Endothelial cell of hepatic sinusoid (primary cell): ENCODE data around the gene UBAC1.

Source experiments
- in situ Hi-C: cut with HindIII; loops from 2 replicates; pipeline ENCODE4 v1.10.0; 2017; ENCODE audit warnings: low sequenced_read_pairs

The UBAC1 gene

DNA sequence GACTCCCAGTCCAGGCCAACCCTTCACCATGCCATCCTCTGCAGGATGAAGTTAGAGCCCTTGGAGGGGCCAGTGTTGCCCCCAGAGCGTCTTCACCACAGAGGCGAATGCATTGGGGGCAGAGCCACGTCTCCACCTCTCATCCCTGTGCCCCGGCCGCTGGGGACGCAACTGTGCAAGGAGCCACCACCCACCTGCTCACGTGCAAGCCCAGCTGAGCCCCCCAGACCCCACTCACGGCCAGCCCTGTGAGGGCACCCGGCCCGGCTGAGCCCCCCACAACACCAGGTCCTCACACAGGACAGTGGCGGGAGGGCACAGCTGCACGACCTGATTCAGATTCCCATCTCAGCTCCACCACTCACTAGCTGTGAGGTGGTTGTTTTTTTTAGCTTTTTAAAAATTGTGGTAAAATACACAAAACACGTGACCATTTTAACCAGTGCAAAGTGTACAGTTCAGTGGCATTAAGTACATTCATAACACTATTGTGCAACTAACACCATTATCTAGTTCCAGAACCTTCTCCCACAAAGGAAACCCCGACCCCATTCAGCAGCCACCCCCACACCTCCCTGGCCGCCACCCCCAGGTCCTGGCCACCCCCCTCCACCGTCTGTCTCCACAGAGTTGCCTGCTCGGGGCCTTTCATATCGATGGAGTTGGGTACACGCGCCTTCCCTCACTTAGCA, 33.5 kb upstream of the UBAC1 start:
- in situ Hi-C loops: no loop called here

DNA sequence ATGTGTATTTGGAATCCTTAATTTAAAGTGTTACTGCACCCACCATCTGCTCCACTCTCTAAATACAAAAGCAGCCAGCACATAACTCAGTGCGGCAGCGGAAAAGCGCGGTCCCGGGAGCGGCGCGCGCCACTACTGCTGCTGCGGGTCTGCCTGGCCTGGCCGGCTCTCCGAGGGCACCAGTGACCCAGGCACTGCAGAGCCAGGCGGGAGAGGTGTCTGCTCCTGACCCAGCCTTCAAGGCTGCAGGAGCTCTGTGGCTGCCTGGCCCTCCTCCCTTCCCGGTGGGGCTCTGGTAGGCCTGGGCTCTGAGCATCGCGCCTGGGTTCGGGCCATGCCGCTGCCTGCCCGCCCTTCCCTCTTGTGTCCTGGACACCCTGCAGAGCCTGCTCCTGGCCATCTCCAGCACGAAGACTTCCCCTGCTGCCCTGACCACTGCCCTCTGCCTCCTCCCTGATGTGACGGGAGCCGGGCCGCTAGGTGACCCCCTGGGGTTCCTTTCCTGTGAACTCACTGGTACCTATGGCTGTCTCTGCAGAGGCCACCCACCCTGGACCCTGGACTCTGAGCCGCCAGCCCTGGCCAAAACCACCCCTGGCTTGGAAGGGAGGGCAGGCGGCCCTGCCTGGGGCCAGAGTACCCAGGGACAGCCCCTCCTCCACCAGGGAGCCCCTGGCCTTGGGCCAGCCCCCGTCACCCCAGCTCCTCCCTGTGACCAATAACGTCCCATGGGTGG, 32.8 kb upstream of the UBAC1 start:
- in situ Hi-C loops: no loop called here

DNA sequence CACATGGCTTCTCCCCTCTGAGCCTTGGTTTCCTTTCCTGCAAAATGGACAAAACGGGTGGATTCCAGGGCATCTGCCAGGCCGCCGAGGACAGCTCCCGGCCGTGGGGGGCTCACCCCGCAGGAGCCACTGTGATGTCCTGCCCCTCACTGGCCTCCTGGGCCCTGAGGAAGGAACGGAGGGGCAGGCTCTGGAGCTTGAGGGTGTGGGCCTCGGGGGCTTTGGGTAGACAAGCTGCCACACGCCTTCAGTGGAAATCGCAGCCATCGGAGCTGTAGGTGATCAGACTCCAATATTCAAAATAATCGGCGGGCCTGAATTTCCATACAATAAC, 32.2 kb upstream of the UBAC1 start:
- in situ Hi-C loops: no loop called here

DNA sequence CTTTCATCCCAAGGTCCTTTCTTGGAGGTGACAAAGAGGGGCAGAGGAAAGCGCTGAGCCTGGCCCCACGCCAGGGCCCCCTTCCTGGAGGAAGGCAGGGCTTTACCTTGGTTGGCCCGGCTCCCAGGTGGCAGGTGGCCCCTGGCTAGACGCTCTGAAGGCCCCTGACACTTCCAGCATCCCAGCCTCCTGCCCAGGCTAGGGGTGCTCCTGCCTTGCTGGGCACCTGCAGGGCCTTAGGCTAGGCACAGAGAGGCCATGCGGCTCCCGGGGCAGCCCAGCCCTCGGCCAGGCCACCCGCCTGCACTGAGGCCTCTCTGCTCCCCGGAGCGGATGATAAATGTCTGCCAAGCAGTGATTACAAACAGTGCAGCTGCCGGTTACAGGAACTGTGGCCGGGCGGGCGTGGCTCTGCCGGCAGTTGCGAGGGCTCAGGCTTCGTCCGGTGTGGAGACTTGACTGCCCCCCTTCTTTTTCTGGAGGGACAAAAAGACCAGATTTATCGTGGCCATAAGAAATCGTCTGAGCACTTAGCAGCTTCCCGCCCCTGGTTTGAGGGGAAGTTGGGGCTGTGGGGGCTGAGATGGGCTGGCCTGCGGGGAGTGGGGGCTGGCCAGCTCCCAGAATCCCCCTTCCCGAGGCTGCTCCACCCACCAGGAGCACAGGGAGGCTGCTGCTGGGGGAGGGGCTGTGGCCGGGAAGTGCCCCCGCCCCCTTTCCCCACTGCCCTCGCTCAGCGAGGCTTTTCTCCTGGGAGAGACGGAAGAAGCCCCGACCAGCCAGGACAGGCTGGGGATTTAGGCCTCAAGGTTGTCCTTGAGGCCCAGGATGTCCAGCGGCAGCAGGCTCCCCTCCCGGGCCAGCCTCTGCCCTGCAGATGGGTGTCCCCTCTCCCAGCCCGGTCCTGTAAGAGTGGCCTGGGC, 31.6 kb upstream of the UBAC1 start:
- in situ Hi-C loops: no loop called here

DNA sequence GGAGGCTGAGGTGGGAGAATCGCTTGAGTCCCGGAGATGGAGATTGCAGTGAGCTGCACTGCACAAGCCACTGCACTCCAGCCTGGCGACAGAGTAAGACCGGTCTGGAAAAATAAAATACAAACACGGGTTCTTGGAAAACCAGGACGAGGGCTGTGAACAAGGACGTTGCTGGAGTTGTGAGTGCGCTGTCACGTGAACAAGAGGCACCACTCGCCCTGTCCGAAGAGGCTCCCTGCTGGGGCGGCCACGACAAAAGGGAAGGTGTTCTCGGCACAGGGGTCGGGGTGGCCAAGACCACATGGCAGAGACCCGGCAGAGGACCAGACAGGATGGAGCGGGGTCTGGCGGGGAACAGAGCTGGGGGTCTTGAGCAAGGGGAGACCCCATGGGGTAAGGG, 30.6 kb upstream of the UBAC1 start:
- in situ Hi-C loops: no loop called here

DNA sequence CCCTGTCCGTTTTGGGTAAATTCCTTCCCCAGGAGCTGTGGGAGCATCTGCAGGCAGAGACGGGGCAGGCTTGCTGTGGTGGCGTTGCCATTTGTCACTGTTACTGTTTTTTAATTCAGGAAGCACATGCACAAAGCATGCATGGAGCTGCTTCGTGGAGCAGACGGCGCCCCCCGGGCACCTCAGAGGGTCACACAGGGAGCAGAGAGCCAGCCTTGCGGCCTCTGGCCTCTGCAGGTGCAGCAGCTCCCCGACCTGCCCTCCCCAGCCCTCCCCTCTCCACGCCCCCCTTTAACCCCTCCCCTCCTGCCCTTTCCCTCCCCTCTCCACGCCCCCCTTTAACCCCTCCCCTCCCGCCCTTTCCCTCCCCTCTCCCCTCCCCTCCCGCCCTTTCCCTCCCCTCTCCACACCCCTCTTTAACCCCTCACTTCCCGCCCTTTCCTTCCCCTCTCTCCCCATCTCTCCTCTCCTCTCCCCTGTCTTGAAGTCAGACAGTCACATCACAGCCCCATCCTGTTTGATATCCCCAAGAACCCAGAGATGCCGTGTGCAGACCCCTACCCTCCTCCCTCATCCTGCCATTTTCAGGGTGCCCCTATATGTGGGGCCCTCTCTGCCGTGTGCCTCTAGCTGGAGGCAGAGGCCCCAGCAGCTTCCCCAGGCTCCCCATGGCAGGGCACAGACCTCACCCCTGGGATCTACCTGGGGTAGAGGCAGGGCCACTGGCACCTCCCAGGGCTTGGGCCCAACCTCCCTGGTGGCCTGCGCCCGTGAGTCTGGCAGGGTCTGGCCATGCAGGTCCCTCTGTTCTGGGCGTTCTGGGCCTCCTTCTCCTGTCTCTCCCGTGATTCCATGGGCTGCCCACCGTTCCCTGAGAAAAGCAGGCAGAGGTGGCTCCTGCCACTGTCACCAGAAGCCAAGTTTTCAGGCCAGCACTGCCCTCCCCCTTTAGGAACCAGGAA, 29.6 kb upstream of the UBAC1 start:
- in situ Hi-C loops: no loop called here

DNA sequence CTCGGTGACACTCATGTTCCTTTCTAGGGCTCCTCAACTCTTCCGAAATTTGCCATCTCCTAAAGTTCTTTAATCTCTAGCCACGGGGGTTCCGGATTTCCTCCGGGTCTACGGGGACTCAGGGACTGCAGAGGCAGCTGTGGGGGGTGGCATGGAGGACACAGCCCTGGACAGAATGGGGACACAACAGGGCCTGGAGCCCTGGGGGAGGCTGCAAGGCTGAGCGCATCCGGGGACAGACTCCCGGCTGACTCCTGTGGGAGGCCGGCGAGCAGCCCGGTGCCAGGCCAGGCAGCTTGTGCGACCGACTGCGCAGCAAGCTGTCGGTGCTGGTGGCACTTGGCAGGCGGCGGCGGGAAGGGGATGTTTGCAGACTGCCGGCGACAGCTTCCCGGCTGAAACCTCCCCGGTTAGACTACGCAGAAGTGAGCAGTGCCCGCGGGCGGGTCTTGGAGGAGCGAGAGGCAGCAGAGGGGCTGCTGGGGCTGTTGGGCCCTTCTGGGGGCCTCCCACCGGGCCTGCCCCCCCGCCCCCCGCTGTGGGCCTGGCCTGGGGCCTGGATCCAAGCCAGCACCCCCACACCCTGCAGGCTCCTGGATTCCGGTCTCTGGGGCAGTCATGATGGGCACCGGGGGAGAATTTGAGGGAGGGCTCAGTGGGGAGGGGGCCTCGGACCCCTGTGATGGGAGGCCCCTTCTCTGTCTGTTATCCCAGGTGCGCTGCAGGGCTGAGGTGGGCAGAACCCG, 28.7 kb upstream of the UBAC1 start:
- in situ Hi-C loops: no loop called here

DNA sequence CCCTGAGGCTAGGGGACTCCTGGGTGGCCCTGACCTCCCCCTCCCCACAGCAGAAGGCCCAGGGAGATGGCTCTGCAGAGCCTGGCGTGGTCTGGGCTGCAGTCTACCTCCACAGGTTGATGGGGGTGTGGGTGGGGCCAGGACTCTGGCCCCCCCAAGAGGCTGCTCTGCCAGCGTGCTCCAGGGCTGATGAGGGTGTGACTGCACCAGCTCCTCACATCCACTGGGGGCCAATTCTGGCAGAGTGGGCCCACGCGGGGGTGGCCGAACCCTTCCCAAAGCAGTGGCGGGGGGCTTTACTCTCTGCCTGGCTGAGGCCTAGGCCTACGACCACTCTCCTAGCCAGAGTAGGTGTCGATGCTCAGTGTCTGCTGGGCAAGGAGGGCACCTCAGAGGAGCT, 28.0 kb upstream of the UBAC1 start:
- in situ Hi-C loops: no loop called here

DNA sequence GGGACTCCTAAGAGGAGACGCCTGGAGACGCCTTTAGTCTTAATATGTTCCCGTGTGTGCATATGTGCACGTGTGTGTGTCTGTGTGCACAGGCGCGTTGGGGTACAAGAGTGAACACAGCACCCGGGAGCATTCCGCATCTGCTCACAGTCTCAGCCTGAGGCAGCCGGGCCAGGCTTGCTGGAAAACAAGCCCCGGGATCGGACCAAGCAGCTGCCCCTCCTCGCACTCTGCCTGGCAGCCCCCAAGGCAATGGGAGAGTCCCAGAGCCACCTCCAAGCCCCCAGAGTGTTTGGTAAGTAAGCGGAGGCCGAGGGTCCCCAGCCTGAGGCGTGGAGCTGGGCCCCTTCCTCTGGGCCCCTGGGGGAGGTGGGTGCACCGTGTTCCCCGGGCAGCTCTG, 27.3 kb upstream of the UBAC1 start:
- in situ Hi-C loops: no loop called here

DNA sequence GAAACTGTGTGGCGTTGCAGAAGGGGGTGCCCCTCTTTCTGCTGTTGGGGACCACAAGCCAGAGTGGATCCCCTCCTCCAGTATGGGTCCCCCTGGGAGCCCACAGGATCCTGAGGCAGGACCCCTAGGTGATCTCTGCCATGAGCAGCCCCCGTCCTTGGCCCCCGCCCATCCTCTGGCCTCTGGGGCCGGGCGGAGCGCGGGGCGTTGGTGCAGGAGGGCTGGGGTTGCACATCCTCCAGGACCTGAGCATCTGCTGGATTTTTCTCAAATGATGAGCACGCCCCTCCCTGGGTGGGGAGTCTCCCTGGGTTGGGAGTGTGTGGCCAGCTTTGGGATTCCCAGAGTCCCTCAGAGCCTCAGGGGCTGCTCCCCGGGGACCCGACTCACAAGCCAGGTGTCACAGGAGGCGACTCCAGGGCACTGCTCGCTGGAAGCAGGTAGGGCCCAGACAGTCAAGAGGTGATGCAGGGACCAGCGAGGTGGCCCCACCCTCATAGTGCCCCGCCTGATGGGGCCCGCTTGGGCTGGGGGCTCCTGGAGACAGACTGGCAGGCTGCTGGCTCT, 26.7 kb upstream of the UBAC1 start:
- in situ Hi-C loops: no loop called here

DNA sequence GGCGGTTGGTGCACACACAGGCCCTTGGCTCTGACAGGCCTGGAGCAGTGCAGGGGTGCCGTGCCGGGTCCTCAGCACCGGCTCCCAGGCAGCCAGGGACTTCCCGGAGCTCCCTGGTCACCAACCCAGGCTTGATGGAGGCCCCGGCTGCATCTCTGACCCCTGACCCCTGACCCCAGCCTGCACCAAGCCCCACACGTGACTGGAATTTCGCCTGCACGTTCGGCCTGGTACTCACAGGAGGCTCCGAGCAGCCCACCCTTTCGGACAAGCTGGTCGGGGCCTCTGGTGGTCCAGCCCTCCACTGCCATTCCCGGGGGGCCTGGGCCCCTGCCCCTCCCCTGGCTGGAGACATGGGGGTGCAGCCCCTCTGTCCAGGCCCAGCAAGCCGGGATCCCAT, 25.4 kb upstream of the UBAC1 start:
- in situ Hi-C loops: no loop called here

DNA sequence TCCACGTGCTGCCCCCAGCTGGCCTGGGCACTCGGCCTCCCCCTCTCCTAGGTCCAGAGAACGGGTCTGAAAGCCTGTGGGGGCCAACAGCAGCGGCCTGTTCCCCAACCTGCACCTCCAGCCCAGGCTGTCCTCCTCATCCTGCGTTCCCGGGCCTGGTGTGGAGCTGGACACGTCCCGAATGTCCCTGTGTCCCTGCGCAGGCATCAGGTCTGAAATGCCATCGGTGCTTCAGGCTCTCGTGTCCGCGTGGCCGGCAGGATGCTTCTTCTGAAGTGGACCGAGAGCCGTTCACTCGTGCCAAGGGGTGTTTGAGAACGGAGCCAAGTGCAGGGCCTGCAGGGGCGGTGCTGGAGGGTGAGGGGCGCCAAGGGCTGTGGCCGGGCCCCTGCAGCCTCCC, 24.7 kb upstream of the UBAC1 start:
- in situ Hi-C loops: no loop called here

DNA sequence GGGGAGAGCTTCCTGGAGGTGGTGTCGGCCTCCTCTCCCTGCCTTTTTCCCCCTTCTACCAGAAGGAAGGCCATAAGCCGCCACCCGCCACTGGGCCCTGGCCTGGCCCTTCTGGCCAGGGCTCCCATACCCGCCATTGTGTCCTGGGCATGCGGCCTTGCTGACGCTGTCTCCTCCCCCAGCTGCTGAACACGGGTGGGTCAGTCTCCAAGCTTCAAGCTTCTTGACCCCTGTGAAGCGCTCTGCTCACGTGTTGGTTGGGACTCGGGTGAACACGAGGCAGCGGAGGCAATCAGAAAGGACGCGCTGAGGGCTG, 24.2 kb upstream of the UBAC1 start:
- in situ Hi-C loops: no loop called here

DNA sequence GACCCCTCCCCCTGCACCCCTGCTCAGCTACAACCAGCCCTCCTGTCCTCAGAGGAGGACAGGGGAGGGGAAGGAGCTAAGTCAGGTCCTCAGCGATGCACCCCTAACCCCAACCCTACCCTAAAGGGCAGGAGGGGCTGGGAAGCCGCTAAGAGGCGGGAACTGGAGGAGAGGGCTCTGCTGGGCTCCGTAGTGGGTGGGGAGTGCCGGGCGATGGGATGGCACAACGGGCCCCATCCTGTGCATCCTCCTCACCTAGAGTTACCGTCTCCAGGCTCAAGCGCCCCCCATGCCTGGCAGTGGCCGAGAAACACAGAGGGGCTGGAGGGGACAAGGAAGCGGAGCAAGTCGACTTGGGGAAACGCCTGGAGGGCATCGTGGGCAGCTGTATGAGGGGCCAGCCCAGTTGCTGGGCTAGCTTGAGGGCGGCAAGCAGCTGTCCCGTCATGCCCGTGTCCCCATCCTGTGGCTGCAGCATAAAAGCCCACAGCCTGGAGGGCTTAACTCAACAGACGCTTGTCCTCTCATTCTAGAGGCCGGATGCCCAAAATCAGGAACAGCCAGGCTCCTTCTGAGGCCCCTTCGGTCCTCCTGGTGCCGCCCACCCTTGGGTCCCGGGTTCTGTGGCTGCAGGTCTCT, 23.0 kb upstream of the UBAC1 start:
- in situ Hi-C loops: no loop called here

DNA sequence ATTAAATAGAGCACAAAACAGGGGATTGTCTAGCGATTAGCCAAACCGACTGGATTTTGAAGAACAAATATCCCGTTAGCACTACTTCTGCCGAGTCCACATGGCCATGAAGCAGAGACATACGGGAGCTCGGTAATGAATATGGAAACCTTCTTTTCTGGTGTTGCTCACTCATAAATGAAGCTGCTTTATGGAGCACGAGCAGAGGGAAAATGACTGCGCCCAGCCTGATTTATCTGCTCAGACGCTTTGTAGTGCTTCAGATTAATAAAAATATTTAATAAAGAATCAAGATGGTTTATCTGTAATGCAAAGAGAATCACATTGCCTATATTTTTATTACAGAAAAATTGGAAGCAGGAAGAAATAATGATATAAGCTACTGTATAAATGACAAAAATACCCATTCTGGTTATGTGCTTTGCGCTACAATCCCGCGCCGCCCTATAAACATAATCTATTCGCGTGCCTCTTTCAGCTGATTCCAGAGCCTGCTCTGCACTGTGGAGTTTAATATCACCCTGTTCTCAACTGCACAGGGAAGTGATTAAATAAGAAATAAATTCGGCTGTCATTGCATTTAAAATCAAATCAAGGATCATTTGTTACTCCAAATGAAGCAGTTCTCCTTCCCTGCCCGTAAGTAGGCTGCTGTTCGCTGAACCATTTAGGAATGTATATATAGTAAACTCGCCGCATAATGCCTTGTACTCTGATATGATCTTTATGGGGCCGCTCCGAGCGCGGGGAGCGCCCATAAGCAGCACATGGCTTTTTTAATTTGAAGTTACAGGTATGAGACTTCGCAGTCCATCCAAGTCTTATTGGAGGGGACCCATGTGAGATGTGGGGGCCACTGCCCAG, 22.3 kb upstream of the UBAC1 start:
- in situ Hi-C loops: no loop called here

DNA sequence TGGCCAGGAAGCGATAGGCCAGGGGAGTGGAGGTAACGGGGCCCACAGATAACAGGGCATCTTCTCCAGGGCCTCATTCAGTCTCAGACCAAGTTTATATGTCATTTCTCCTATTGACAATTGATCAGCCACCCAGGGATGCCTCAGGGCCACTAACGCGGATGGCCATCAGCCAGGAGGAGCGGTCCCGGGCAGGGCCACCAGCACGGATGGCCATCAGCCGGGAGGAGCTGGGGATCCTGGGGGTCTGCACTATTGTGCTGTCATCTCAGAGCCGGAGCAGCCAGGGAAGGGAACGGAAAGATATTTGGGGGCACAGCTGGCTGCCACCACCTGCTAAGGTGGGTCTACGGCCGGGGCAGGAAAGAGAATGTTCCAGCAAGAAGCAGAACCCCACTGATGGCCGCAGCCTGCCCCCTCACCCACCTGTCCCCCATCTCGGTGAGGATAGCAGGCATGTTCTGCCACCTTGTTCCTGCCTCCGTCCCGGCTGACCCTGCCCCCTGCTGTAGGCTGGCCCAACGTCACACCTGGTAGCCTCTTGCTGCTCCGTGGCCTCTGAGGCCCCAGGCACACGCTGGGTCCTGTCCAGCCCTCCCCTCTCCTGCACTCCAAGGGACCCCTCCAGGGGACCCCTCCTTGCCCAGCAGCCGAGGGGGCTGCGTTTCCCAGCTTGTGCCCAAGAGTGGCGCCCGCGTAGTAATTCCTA, 21.5 kb upstream of the UBAC1 start:
- in situ Hi-C loops: no loop called here

DNA sequence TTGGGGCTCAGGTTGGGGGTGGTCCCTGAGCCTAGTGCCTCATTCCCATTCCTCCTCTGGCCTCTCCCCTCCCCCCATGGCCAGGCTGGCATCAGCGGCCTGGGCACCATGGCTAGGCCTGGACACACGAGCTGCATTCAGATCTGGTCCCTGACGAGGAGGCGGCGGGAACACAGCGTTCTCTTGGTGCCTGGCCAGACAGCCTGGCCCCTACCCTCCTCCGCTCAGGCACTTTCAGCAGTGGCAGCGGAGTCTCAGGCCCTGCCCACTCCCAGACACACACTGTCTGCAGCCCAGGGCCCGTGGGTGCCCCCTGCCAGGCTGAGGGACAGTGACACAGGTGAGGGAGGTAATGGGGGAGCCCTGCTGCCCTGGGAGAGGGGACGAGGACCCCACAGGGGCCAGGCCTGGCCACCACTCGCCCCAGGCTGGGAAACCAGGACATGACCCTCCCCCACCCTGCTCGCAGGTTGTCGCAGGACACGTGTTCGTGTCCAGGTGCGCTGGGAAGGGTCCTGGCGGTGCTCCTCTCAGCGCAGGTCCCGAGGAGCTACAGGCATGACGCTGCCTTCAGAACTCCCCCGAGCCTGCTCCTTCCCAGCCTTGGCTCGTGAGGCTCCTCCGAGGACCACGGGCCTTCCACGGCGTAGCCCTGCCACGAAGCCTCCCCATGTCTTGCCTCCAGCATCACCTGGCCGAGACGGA, 19.9 kb upstream of the UBAC1 start:
- in situ Hi-C loops: no loop called here
